ENCODE data around the gene SRGAP1.

SRGAP1 gene

DNA sequence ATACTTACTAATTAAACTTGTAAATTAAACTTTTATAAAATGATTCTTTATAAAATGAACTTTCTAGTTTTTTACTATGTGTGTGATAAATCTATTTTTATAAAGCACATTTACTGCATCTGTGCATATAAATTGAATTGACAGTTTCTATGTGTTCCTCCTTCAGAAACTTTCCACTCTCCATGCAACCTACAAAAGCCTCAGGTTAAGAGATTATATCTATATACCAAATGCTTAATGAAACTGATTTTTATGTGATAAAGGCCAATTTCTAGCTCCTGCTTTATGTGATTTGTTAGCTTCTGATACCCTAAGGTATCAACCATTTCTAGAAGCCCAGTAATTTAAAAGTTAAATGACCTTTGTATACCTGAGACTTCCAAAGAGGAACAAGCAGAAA lies 174.0 kb downstream of the SRGAP1 start:
- TF ChIP-seq, protein P1, sequence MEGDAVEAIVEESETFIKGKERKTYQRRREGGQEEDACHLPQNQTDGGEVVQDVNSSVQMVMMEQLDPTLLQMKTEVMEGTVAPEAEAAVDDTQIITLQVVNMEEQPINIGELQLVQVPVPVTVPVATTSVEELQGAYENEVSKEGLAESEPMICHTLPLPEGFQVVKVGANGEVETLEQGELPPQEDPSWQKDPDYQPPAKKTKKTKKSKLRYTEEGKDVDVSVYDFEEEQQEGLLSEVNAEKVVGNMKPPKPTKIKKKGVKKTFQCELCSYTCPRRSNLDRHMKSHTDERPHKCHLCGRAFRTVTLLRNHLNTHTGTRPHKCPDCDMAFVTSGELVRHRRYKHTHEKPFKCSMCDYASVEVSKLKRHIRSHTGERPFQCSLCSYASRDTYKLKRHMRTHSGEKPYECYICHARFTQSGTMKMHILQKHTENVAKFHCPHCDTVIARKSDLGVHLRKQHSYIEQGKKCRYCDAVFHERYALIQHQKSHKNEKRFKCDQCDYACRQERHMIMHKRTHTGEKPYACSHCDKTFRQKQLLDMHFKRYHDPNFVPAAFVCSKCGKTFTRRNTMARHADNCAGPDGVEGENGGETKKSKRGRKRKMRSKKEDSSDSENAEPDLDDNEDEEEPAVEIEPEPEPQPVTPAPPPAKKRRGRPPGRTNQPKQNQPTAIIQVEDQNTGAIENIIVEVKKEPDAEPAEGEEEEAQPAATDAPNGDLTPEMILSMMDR (IDR thresholded peaks at IDR 0.05; ENCODE audit: low read depth, low read length) = no peak

DNA sequence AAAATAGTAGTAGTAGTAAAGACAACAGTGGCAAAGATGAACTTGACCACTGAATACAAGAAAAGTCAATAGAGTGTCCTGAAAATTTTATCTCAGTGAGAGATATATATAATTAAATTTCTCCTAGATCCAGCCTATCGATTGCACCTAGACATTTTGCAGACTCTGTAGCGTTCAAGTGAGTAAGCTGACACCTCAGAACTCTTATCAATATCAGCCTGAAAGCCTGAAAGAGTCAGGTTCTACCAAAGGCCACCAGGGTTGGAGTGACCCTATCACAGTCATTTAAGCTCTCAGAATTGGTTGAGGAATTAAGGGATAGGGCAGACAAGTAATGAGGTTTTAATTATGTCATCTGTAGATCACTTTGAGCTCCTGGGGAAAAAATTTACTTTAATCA lies 174.6 kb downstream of the SRGAP1 start:
- TF ChIP-seq, protein P1 (IDR thresholded peaks at IDR 0.05; ENCODE audit: low read depth, low read length) = no peak
- H3K4me3 ChIP-seq (ENCODE audit: low read depth, low read length) = no peak overlapping the region

More for the DNA sequence above, 174.0 kb downstream of the SRGAP1 start:
- no peak overlapping the region for H3K4me3 ChIP-seq (ENCODE audit: low read depth, low read length)

DNA sequence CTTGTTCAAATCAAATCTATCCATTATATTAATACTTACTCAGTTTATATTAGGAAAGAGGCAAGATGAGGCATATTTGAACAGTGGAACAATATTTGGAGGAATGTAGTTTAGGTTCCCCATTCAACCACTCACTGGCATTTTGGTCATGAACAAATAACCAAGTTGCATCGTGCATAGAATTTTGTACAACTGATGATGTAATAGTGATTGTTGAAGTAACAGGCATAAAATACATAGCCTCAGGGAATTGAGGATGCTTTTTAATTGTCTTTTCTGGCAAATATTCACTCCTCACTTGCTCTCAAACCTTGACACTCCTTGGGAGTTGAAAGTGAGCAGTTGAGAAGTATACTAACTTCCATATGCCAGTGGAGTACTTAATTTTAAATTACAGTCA lies 175.2 kb downstream of the SRGAP1 start:
- no peak overlapping the region for H3K4me3 ChIP-seq (ENCODE audit: low read depth, low read length)
- TF ChIP-seq, protein P1 (IDR thresholded peaks at IDR 0.05; ENCODE audit: low read depth, low read length) = no peak

DNA sequence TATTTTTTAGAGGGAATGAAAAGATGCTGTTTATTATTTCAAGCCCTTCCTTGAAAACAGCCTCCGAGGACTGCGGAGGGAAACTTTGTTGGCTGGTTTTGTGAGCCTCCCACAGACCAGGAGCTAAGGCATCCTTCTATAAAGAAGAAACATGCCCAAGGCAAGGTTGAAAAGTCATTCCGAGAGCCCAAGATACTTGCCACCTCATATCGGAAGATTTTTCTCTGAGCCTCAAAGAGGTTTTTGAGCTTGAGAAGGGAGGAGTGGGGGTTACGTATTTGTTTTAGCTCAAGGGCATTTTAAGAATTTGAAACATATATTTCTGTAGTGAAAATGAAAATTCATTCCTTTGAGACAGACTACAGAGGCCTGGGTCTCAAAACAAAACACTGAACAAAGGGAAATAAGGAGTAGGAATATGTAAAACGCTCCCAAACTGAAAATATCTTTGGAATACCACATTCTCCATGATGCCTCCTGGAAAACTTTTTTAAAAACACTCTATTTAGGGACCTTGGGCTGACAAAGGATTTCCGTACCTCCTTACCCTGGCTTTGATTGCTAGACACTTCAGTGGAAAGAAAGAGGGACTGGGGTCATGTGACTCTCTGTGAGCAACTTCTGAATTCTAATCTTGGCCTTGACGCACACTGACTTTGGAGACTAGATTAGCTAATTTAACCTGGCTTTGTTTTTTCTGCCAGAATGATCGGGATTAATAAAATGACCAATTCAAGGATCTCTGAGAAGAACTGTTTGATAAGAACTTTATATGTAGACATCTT lies 180.9 kb downstream of the SRGAP1 start:
- no peak overlapping the region for H3K4me3 ChIP-seq (ENCODE audit: low read depth, low read length)
- TF ChIP-seq, protein P1 (IDR thresholded peaks at IDR 0.05; ENCODE audit: low read depth, low read length) = no peak

DNA sequence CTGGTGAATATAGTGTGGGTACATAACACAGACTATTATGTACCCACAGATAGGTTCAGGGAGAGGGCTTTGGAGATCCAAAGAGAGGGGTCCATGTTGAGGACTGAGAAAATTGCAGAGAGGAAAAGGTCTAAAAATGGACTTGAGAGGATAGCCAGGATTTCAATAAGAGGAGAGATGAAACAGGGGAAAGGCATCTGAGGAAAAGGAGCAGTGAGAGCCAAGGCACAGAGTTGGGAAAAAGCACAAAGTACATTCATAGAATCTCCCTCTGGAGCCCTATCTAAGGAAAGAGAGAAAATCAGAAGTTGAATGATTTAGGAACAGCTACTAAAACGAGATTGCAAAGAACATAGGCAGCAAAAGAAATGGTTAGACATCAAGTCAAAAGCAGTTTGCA lies 182.8 kb downstream of the SRGAP1 start:
- H3K4me3 ChIP-seq (ENCODE audit: low read depth, low read length) = no peak overlapping the region
- TF ChIP-seq, protein P1 (IDR thresholded peaks at IDR 0.05; ENCODE audit: low read depth, low read length) = no peak

DNA sequence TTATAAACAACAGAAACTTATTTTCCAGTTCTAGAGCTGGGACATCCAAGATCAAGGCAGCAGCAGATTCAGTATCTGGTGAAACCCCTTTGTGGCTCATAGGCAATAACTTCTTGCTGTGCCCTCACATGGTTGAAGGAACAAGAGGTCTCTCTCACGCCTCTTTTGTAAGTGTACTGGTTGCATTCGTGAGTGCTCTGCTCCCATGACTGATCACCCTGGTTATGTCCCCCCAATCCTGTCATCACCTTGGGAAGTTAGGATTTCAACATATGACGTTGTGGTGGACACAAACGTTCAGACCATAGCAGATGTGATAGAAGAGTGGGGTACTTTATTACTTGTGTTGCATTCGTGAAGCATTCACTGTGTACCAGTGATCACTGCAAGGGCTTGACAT lies 184.0 kb downstream of the SRGAP1 start:
- no peak overlapping the region for H3K4me3 ChIP-seq (ENCODE audit: low read depth, low read length)
- TF ChIP-seq, protein P1 (IDR thresholded peaks at IDR 0.05; ENCODE audit: low read depth, low read length) = no peak

DNA sequence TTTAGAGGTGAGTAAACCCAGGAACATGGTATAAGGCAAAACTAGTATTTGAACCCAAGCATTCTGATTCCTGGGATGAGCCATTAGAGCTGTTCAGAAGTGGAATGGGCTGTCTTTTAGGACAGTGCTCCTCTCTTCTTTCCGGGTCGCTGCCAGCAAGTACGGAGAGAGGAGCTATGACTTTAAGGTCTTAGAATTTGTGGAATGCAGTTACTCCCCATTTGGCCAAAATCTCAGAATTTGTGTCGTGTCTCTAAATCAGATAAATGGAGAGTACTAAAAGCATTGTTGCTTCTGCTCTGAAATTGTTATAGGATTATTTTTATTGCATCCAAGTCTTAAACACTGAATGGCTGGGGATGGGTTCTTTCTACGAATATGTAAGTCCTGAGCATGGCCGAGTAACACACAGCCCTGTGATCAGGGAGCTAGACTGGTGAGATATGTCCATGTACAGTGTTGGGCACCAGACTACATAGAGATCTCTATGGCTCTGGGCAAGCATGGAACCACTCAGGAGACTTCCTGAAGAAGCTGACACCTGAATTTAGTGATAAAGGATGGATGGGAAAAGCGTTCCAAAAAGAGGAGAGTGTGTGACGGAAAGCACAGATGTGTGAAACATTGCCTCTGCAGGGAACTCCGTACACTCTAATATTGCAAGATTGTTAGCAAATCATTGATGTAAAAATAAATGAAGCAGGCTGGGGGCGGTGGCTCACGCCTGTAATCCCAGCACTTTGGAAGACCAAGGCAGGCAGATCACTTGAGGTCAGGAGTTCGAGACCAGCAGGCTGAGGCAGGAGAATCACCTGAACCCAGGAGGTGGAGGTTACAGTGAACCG lies 184.7 kb downstream of the SRGAP1 start:
- H3K4me3 ChIP-seq (ENCODE audit: low read depth, low read length) = no peak overlapping the region
- TF ChIP-seq, protein P1 (IDR thresholded peaks at IDR 0.05; ENCODE audit: low read depth, low read length) = no peak

All from WI38 (cell line).